ENCODE measurements around the gene LRRC53.

The LRRC53 gene

DNA sequence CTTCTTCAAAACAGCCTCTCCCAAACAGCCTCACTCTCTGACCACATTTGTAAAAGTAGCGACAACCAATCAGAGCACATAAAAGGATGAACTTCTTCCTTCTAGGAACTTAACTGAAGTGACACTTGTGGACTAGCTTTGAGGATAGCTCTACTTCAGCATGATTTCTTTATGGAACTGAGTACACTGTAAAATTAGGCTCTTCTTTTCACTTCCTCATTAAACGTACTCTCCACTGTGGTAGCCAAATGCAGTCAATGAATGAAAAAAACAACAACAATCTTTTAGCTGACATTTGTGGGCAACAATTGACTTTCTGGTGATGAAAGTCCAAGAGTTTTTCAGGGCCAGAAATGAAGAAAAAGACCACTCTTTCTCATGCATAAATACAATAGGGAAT lies 9.6 kb downstream of the LRRC53 start:
- DNase-seq (ENCODE audit: low read depth) = no peak

DNA sequence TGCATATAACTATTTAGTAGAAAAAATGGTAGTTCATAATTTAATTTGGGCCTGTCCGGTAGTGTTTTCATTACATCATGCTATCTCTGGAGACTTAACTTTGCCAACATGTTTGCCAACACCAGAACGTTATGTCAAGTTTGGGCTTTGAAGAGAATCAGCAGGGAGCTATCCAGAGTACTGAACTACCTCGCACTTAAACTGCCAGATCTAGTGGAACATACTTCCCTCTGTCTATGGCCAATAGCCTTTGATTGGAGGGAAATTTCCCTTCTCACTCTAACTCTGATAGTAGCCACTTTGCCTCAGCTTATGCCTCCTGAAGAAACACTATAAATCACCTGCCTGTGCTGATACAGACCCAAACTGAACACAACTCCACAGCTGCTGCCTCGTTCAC lies 10.0 kb downstream of the LRRC53 start:
- DNase-seq (ENCODE audit: low read depth) = no peak

DNA sequence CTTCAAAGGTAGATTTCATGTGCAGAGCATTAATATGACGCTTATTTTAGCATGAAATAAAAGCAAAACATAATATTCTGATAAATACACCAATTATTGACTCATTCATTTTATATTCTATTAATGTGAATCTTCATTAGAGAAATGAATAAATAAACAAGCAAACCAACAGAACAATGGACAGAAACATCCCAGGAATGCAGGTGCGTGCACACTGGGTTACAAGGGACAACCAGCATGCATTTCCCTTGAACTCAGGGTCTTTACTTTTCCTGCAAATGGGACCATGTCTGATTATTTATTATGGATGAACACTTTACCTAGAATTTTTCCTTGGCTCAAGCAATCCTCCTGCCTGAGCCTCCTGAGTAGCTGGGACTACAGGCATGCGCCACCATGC lies 13.5 kb downstream of the LRRC53 start:
- no peak for DNase-seq (ENCODE audit: low read depth)

DNA sequence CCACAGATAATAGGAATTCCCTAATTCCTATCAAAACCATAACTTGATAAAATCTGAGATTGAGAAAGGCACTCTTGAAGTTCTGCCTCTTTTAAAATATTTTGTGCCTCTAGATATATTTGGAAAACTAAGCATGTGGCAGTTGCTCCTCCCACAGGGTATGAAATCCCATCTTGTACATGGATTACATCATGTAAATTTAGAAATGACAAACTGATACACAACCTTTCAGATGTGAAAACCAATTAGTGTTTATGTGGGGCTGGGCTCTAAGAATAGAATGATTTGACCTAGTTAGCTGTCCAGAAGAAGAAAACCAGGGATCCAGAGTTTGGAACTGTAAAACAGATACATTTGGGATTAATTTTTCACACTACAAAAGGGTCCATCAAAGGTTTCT lies 15.7 kb downstream of the LRRC53 start:
- no peak for DNase-seq (ENCODE audit: low read depth)

DNA sequence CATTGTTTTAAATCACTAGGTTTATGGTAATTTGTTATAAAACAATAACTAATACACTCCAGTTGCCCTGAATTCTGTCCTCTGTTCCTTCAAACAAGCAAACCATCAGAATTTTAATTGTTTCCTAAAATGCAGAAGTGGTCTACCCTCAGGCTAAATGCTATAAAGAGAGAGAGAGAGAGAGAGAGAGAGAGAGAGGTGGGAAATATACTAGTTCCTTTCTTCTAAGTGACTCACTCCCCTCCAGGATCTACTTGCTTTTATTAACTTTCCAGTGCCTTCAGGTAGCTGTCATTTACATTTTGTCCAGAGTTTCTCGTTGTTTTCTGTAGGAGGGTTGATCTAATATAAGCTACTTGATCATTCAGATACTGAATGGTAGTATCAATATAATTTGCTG lies 26.4 kb downstream of the LRRC53 start:
- DNase-seq (ENCODE audit: low read depth) = no peak

DNA sequence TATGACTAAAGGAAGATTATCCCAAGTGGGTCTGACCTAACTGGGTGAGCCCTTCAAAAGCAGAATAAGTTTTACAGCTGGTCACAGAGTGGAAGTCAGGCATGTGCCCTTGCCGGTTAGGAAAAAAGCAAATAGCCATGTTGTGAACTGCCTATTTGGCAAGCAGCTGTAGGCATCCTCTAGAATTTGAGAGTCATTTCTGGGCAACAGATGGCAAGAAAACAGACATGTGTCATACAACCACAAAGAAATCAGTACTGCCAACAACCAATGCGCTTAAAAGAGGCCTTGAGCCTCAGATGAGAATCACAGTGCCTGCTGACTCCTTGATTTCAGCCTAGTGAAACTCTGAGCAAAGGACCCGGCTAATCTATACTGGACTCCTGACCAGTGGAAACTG lies 26.8 kb downstream of the LRRC53 start:
- DNase-seq (ENCODE audit: low read depth) = no peak

DNA sequence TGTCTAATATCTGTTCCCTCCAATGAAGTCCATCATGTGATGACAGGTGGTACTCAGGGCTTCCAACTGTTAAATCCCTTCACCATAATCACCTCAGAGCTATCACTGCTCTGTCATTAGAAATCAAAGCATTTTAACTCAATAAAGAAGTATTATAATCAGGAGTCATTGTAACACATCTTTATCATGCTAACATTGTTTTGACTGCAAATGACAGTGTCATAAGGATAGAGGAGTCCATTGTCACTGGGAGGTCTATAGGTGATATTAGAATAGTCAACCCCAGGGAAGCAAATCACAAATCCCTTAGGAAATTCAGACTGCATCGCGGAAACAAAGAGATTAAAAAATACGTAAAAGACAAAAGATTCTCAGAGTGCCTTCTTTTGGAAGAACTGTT lies 30.8 kb downstream of the LRRC53 start:
- DNase-seq (ENCODE audit: low read depth) = no peak

DNA sequence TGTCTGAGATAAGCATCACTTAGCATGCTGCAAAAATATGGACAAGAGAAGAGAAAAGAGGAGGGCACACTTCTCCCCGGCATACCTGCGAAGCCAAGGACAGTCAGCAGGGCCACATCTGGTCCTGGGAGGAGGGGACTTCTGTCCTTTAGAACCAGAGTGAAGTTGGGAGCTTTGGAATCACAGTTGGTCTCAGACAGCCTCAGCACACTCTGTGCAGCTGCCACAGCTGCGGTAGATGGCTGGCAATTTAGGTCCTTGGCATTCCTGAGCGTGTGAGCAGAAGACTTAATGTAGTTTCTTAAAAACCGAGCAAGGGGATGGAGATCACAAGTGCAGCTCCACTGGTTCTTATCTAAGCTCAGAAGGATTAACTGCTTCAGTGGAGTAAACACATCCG lies 32.3 kb downstream of the LRRC53 start:
- DNase-seq (ENCODE audit: low read depth) = no peak

DNA sequence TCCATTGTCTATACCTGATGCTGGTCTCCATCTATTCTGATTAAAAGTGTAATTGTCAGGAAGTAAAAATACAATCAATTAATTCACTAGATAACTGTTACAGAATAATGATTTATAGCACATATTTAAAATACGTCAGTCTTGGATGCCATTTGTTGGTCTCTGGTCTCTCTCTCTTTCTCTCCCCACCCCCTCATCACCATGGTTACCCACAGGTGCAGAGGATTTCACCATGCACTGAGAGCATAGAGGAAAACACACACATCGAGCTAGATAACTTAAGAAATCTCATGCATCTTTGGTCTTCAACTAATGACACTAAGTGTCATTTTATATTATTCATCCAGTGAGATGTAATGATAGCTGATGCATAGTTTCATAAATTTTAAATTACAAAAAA lies 33.4 kb downstream of the LRRC53 start:
- no peak for DNase-seq (ENCODE audit: low read depth)

DNA sequence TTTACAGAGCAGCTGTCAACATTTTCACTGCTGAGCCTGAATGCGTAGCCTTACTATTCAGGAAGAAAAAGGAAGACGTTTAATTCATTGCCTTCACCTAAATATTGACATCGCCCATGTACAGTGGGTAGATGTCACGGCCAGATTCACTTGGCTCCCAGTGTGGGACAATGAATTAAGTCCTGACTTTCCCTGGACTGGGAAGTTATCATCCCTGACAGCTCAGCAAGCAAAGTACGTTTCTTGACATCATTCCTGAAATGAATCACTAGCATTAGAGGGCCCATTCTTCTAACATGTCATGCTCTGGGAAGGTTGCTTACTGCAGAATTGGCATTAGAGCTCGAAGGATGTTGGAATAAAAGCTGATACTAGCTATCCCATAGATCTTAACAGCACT lies 37.8 kb downstream of the LRRC53 start:
- no peak for DNase-seq (ENCODE audit: low read depth)

DNA sequence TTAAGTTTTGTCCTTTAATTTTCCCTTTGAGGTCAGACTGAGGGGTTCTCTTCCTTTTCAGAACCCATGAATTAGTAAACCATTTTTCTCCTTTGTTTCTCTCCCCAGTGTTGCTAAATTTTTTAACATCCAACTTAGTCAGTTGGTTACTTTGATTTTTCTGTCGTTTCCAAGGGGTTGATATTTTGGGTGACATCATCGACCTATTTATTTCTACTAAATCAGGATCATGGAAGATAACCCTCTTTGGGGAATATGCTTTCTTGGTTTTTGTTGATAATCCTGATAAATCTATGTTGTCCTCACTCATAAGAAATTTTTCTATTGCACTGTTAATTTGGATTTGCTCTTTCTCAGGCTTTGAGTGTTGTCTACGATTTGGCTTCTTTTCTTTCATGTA lies 40.9 kb downstream of the LRRC53 start:
- DNase-seq (ENCODE audit: low read depth) = no peak

DNA sequence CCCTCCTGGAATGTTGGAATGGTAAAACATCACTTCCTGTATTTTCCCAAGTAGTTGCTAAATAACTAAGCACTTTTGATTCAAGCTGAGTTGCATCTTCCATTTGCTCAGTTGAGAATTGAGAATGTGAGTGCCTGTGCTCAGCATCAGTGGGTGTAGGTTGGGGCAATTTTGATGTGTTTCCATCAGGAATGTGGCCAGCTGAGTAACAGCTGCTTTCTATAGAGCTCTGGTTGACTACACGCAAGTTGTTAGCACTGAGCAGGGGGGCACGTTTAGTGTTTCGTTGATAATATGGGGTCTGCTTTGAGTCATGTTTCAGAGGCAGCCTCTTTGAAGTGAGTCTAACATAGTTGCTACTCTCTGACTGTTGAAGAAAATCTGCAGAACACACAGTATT lies 41.5 kb downstream of the LRRC53 start:
- no peak for DNase-seq (ENCODE audit: low read depth)

DNA sequence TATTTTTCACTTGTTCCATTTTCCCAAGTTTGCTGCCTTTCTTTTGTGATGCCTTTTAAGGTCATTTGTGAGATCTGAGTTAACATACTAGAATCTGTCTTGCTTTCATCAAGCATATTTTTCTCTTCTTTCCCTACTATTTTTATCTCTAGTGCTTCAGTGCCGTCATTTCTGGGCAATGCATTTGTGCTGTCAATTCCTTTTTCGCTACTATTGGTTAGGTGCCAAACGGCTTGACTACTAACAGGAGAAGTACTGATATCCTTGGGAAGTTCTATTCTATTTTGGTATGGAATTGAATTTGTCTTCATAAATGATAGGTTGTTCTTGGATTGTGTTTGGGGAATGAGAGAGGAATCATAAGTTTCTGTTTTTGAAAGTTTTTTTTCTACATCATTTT lies 42.2 kb downstream of the LRRC53 start:
- no peak for DNase-seq (ENCODE audit: low read depth)

DNA sequence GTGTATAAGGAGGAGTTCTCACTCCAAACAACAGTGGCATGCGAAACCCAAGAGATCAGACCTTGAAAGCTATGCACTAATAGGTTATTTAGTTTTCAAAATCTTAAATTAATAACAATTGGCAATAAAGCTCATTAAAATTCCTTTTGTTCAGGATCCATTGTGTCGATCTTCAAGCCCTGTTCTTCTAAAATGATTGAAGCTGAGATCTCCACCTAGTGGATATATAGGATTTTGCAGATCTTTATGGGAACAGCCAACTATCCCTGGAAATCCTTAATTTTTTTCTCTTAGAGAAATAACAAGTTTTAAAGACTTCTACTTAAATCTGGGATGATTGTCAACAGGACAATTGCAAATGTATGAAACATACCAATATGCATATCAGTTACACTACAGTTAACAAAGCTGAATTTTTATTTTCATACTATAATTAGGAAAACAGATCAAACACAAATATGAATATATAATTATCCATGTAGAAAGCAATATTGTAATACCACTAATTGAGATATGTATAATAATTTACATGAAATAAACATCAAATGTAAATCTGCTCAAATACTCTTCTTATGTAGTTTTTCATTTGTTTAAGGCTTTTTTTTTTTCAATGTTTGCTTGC lies 43.3 kb downstream of the LRRC53 start:
- no peak for DNase-seq (ENCODE audit: low read depth)

DNA sequence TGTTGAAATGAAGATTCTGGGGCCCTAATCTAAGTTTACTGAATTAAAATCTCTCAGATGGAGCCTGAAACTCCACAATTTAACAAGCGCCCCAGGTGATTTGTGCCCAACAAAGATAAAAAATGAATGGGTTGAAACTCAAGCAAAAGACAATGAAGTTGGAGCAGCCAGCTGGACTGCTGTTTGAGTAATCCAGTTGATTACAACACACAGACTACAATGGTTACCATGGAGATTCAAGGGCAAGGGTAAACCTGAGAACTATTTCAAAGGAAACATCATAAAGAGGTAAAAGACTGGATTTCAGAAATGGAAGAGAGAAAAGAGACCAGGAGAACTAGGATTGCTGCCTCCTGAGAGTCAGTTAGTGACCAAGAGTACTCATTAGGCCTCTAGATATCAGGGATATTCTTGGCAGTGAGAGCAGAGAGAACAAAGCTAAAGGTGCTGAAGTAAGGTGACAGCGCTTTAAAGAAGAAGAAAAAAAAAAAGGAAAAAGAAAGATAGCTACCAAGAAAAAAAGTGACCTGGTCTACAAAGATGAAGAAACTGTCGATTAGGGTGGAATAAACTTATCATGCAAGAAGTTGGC lies 44.5 kb downstream of the LRRC53 start:
- DNase-seq (ENCODE audit: low read depth) = no peak

DNA sequence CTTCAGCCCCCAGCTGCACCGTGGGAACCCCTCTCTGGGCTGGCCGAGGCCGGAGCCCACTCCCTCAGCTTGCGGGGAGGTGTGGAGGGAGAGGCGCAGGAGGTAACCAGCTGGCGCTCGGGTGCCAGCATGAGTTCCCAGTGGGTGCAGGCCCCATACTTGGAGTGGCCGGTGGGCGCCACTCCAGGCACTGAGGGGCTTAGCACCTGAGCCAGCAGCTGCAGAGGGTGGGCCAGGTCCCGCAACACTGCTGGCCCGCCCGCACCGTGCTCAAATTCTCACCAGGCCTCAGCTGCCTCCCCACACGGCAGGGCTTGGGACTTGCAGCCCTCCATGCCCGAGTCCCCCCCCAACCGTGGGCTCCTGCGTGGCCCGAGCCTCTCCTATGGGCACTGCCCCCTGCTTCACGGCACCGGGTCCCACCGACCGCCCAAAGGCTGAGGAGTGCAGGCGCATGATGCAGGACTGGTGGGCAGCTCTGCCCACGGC lies 47.2 kb downstream of the LRRC53 start:
- DNase-seq (ENCODE audit: low read depth) = no peak

DNA sequence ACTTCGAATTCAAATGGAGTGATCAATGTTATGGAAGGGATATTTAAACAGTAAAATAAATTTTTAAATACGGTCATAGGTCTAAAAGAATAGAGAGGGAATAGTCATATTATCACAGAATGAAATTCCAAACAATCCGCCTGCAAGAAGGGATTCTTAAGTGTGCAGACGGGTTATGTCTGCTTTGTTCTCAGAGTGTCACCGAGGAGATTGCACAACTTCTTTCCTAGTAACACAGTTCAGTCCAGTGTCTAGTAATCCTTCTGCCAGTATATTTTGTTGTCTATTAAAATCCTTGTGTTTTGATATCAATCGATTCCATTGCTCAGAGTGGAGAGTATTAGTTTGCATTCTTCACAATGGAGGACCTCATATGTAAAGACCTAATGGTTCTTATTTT lies 48.4 kb downstream of the LRRC53 start:
- DNase-seq (ENCODE audit: low read depth) = no peak

DNA sequence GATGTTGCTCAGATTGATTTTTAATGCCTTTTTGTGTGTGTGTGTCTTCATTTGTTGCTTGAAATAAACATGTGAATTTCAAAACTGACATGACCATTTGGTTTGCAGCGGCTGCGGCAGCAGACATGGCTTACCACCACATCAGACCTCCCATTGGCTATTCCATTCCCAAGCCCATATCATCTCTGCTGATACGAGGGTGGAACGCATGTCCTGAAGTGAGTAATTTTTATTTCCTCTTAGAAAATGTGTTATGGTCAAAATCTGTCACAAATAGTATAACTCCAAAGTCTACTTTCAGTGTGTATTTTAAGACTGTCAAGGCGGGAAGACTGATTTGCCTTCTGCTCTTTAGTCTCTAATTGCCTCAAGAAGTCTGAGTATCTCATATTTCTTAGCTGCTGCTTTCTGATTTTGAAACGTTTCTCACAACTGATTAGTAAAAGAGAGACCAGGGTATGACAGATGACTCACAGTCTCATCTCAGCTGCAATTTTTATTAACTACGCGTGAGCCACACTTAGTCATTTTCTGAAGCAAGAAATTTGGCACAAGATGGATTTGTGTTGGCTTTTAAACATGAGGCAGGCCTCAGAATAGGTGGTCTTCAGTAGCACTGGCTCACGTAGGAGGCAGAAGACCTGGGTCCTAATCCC lies 49.0 kb downstream of the LRRC53 start:
- DNase-seq (ENCODE audit: low read depth) = no peak

DNA sequence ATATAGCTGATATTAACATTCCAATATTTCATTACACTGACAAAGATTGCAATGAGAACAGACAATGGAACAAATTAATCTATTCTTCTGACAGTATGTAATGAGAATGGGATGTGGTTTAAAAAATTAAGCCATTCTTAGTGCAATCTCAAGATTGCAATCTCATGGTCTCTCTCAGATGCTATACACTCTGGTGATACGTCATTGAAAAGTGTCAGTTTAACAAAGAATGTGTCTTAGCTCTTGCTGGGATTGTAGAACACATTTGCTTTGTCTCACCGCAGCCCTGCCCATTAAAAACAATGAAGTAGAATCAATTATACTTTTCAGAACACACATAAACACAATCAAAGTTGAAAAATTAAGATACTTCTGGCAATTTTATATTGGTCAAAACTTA lies 55.2 kb downstream of the LRRC53 start:
- no peak for DNase-seq (ENCODE audit: low read depth)

DNA sequence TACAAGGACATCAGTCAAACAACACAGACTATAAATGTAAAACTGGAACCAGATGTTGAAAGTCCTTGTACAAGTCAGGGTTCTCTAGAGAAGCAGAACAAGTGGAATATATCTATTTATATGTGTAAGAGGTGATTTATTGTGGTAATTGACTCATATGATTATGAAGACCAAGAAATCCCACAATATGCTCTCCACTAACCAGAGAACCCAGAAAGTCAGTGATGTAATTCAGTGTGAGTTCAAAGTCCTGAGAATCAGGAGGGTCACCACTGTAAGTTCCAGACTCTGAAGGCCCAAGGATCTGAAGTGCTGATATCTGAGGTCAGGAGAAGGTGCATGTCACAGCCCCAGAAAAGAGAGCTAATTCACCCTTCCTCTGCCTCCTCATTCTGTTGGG lies 57.0 kb downstream of the LRRC53 start:
- DNase-seq (ENCODE audit: low read depth) = no peak

DNA sequence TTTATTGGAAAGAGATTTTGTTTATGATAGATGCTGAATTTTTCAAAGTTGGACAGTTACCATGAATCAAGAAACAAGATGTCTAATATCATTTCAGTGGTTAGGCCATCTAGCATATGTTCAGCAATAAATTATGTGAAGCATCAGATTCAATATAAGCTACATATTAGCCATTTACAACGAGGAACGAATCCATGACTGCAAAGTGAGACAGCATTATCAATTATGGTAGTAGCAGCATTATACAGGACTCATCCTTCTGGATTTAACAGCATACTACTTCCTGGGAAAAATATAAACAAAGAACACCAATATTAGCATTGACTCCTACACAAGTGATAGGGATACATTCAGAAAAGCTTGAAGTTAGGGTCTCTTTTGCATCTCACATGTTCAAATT lies 59.1 kb downstream of the LRRC53 start:
- DNase-seq (ENCODE audit: low read depth) = no peak

DNA sequence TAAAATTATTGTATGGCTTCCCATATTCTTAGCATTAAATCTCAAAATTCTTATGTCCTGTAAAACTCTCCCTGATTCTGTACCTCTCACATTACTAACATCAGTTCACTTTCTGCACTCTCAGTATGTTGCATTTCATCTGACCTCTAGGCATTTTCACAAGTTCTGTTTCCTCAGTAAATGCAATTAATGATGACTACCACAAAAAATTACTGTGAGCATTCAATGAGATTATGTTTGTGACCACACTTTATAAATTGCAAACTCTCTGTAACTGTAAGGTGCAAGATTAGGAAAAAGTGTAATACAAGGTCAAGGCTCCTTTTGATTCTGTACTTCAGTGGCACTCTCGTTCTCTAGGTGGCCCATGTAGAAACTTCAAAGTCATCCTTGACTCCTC lies 60.4 kb downstream of the LRRC53 start:
- DNase-seq (ENCODE audit: low read depth) = no peak

DNA sequence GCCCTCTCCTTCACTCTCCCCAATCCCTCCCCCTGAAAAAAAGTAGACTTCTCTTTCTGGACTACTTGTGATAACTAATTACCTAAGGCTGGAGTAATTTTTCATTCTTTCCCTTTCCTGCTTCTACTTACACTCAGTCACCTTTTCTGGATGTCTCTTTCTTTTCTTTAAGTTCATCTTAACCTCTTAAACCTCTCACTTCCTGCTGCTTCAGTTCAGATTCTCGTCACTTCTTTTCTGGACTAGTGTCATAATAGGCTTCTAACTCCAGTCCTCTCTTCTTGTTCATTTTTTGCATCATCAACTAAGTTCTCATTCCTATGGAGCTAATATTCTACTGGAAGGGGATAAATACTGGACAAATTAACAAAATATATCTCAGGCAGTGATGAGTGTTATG lies 75.4 kb downstream of the LRRC53 start:
- DNase-seq (ENCODE audit: low read depth) = no peak

DNA sequence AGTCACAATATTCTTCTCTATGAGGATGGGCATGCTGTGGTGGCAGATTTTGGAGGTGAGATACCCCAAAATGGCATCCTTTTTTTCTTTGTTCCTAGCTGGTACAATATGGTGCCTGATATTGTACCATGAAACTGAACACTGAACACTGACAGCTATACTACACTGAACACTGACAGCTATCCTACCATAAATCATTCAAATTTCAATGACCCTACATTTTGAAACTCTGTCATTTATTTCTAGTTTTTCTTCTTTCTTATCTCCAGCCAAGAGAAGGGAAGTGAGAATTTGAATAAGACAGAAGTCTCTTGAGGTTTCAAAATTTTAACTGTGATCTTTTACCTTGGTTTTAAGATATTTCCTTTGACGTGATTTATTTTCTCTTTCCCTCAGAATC lies 76.3 kb downstream of the LRRC53 start:
- DNase-seq (ENCODE audit: low read depth) = no peak

All from CMK (cell line).